ENCODE results near the gene APOL2. TPM values are rescaled to one million over a fixed set of nuclear protein-coding genes. Genes with fewer than 3 reads are reported as not detected.

The APOL2 gene
- total RNA-seq, 2 donors from 2014 or later = 2.1 to 7.9 TPM

GRCh38 chr22:36249160-36249559, 9.8 kb upstream of the APOL2 start:
- Mint-ChIP-seq H3K4me1 (peaks cover 9% of the 10 kb centered on the region), H3K4me3 (no peak overlapping the region), H3K36me3 (ENCODE audit: low read depth) (no peaks in the 10 kb centered on the region), H3K27me3 (ENCODE audit: insufficient read depth) (no peaks in the 10 kb centered on the region), H3K27ac (no peak overlapping the region), H3K9me3 (peaks cover 23% of the 10 kb centered on the region)
- Histone ChIP-seq H3K4me3 (ENCODE audit: low read length) (peak overlapping the region; percentile 4), H3K9ac (ENCODE audit: extremely low read depth, low read length, poor library complexity, severe bottlenecking) (no peak overlapping the region), H3K27ac (ENCODE audit: low read depth, low read length) (no peak overlapping the region), H3K27me3 (ENCODE audit: control insufficient read depth, insufficient read depth, low read length, poor library complexity, severe bottlenecking) (no peaks in the 10 kb centered on the region), H3K36me3 (ENCODE audit: control insufficient read depth, insufficient read depth, low read length) (no peaks in the 10 kb centered on the region), H3K4me1 (ENCODE audit: control insufficient read depth, insufficient read depth, low read length) (no peaks in the 10 kb centered on the region), H3K9me3 (ENCODE audit: control insufficient read depth, low read length) (peaks cover 23% of the 10 kb centered on the region)
- DNase-seq = no peak
- no peak for TF ChIP-seq CTCF (conservative IDR thresholded peaks at IDR 0.05)
- WGBS, 2 experiments (ENCODE audit: insufficient coverage in 1 of 2, insufficient read length in 1 of 2) = 86 to 95% methylated on average over 1 to 2 of the region's 2 CpGs

- Mint-ChIP-seq H3K9me3 (peaks cover 23% of the 10 kb centered on the region), H3K27me3 (ENCODE audit: insufficient read depth) (peaks cover 4% of the 10 kb centered on the region), H3K4me1 (peaks cover 6% of the 10 kb centered on the region), H3K36me3 (ENCODE audit: low read depth) (no peaks in the 10 kb centered on the region), H3K4me3 (no peak overlapping the region), H3K27ac (no peak overlapping the region)
- H3K9me3 ChIP-seq (ENCODE audit: control insufficient read depth, low read length) = peaks cover 23% of the 10 kb centered on the region
- H3K4me3 ChIP-seq (ENCODE audit: low read length) = no peak overlapping the region
- WGBS, 2 experiments (ENCODE audit: insufficient coverage in 1 of 2, insufficient read length in 1 of 2) = 91 to 100% methylated on average over 4 of the region's 5 CpGs
- H3K27me3 ChIP-seq (ENCODE audit: control insufficient read depth, insufficient read depth, low read length, poor library complexity, severe bottlenecking) = no peaks in the 10 kb centered on the region
- no peaks in the 10 kb centered on the region for H3K36me3 ChIP-seq (ENCODE audit: control insufficient read depth, insufficient read depth, low read length)
- H3K9ac ChIP-seq (ENCODE audit: extremely low read depth, low read length, poor library complexity, severe bottlenecking) = no peak overlapping the region
- TF ChIP-seq CTCF (conservative IDR thresholded peaks at IDR 0.05) = no peak
- DNase-seq = no peak
- H3K4me1 ChIP-seq (ENCODE audit: control insufficient read depth, insufficient read depth, low read length) = no peaks in the 10 kb centered on the region
- no peak overlapping the region for H3K27ac ChIP-seq (ENCODE audit: low read depth, low read length)
Measured at GRCh38 chr22:36247955-36248354, 8.6 kb upstream of the APOL2 start.

GRCh38 chr22:36246718-36247117, 7.4 kb upstream of the APOL2 start:
- Histone ChIP-seq H3K27me3 (ENCODE audit: control insufficient read depth, insufficient read depth, low read length, poor library complexity, severe bottlenecking) (no peaks in the 10 kb centered on the region), H3K4me1 (ENCODE audit: control insufficient read depth, insufficient read depth, low read length) (no peaks in the 10 kb centered on the region), H3K4me3 (ENCODE audit: low read length) (no peak overlapping the region), H3K9ac (ENCODE audit: extremely low read depth, low read length, poor library complexity, severe bottlenecking) (no peak overlapping the region), H3K36me3 (ENCODE audit: control insufficient read depth, insufficient read depth, low read length) (no peaks in the 10 kb centered on the region), H3K27ac (ENCODE audit: low read depth, low read length) (no peak overlapping the region), H3K9me3 (ENCODE audit: control insufficient read depth, low read length) (peaks cover 23% of the 10 kb centered on the region)
- Mint-ChIP-seq H3K4me3 (no peak overlapping the region), H3K4me1 (peaks cover 5% of the 10 kb centered on the region), H3K27me3 (ENCODE audit: insufficient read depth) (peaks cover 6% of the 10 kb centered on the region), H3K36me3 (ENCODE audit: low read depth) (no peaks in the 10 kb centered on the region), H3K9me3 (peaks cover 23% of the 10 kb centered on the region), H3K27ac (no peak overlapping the region)
- WGBS, 2 experiments (ENCODE audit: insufficient coverage in 1 of 2, insufficient read length in 1 of 2) = 91% methylated on average over 1 to 3 of the region's 3 CpGs
- no peak for TF ChIP-seq CTCF (conservative IDR thresholded peaks at IDR 0.05)
- DNase-seq = peak; percentile 14
